NT2/D1 (cell line): ENCODE results near the gene GPNMB.

Experiments
- SUZ12 ChIP-seq: IDR thresholded peaks from 2 replicates; pipeline ENCODE4 v1.6.1; 2011; ENCODE audit not compliant: insufficient read length, insufficient read depth; ENCODE audit errors: extremely low read depth
- YY1 ChIP-seq: IDR thresholded peaks from 2 replicates; pipeline ENCODE4 v1.6.1; 2011; ENCODE audit not compliant: insufficient read length, insufficient read depth
- ZNF274 ChIP-seq: IDR thresholded peaks from 2 replicates; pipeline ENCODE4 v1.6.1; 2011; ENCODE audit warnings: mild to moderate bottlenecking, low read depth, low read length

DNA sequence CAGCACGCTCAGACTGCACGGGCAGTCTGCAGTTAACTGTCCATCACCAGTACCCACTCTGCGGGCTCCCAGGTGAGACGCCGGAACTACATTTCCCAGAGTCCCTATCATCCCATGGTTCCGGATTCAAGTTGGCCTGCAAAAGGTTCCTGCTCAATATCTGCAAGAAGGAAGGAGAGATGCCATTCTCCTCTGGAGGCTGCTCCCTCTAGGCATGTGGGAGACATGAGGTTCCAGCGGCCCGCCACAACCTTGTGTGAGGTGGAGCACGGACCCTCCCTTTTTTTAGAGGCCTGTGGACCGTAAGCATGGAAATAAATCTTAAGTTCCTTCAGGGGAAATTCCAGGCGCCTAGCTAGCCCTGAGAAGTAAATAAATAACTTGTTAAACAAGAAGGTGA, 35.0 kb upstream of the GPNMB start:
- TF ChIP-seq YY1 (no peak), ZNF274 (no peak), SUZ12 (no peak)
